GM23338 (cell line): ENCODE data around the gene IQCC. TPM values are rescaled to one million over a fixed set of nuclear protein-coding genes. Genes with fewer than 3 reads are reported as not detected.

Source experiments
- ATAC-seq: fragments of 200-7000 bp; cut with Tn5 transposase; 3 replicates; pipeline ENCODE4 v1.9.1; 2020
- DNase-seq: peaks from one replicate; pipeline ENCODE4 v3.0.0-alpha.2; 2015; ENCODE audit warnings: low spot score
- H2AFZ ChIP-seq: fragments of 200-600 bp; sonication (generic); 2 replicates; pipeline ENCODE4 v1.8.0; 2016; ENCODE audit warnings: antibody characterized with exemption, mild to moderate bottlenecking, moderate library complexity
- H3F3A ChIP-seq: fragments of 200-600 bp; sonication (generic); replicated peaks from 2 replicates; pipeline ENCODE4 v1.8.0; 2017; ENCODE audit warnings: antibody characterized with exemption, mixed run types, low read depth
- H3K27ac ChIP-seq: fragments of 200-600 bp; sonication (generic); 2 replicates; pipeline ENCODE4 v1.6.1; 2016; ENCODE audit warnings: low read depth
- H3K27me3 ChIP-seq: fragments of 200-600 bp; sonication (generic); 2 replicates; pipeline ENCODE4 v1.8.0; 2016; ENCODE audit warnings: mild to moderate bottlenecking, mixed run types, moderate library complexity; ENCODE audit not compliant: insufficient read depth
- H3K36me3 ChIP-seq: fragments of 200-600 bp; sonication (generic); 2 replicates; pipeline ENCODE4 v1.8.0; 2016; ENCODE audit warnings: mild to moderate bottlenecking; ENCODE audit not compliant: insufficient read depth
- H3K4me1 ChIP-seq: fragments of 200-600 bp; sonication (generic); 2 replicates; pipeline ENCODE4 v1.8.0; 2016; ENCODE audit warnings: mild to moderate bottlenecking, moderate library complexity; ENCODE audit not compliant: insufficient read depth
- H3K4me2 ChIP-seq: fragments of 200-600 bp; sonication (generic); 2 replicates; pipeline ENCODE4 v1.7.1; 2017; ENCODE audit warnings: mixed run types
- H3K4me3 ChIP-seq: fragments of 200-600 bp; sonication (generic); 2 replicates; pipeline ENCODE4 v1.6.1; 2016; ENCODE audit warnings: mixed run types
- H3K79me2 ChIP-seq: fragments of 200-600 bp; sonication (generic); replicated peaks from 2 replicates; pipeline ENCODE4 v1.8.0; 2017; ENCODE audit warnings: mild to moderate bottlenecking; ENCODE audit not compliant: insufficient read depth
- H3K9me2 ChIP-seq: fragments of 200-600 bp; sonication (generic); 2 replicates; pipeline ENCODE4 v1.8.0; 2017; ENCODE audit not compliant: insufficient read depth
- H4K20me1 ChIP-seq: fragments of 200-600 bp; sonication (generic); replicated peaks from 2 replicates; pipeline ENCODE4 v1.8.0; 2017; ENCODE audit warnings: mild to moderate bottlenecking; ENCODE audit not compliant: insufficient read depth
- H3K27ac Mint-ChIP-seq: 2 replicates; pipeline ENCODE4 v1.8.0; 2020; ENCODE audit warnings: inconsistent platforms, mild to moderate bottlenecking, moderate library complexity, mixed read lengths
- H3K27me3 Mint-ChIP-seq: 3 replicates; pipeline ENCODE4 v1.8.0; 2022; ENCODE audit warnings: low read depth, mild to moderate bottlenecking, moderate library complexity, mixed read lengths, inconsistent platforms; ENCODE audit not compliant: insufficient read depth, poor library complexity
- H3K36me3 Mint-ChIP-seq: 3 replicates; pipeline ENCODE4 v1.8.0; 2021; ENCODE audit warnings: low read depth, mild to moderate bottlenecking, inconsistent platforms, moderate library complexity, mixed read lengths
- H3K4me1 Mint-ChIP-seq: 3 replicates; pipeline ENCODE4 v1.8.0; 2020; ENCODE audit warnings: mild to moderate bottlenecking, inconsistent platforms, mixed read lengths
- H3K4me3 Mint-ChIP-seq: 3 replicates; pipeline ENCODE4 v1.8.0; 2021; ENCODE audit warnings: moderate library complexity, mild to moderate bottlenecking, inconsistent platforms, mixed read lengths
- H3K9me3 Mint-ChIP-seq: 3 replicates; pipeline ENCODE4 v1.8.0; 2020; ENCODE audit warnings: moderate library complexity, mild to moderate bottlenecking, inconsistent platforms, mixed read lengths
- CREB1 ChIP-seq: fragments of 250-450 bp; sonication (Bioruptor Pico); IDR thresholded peaks from 2 replicates; pipeline ENCODE4 v1.5.0; 2020; ENCODE audit warnings: low read depth, mild to moderate bottlenecking, moderate library complexity
- EZH2 ChIP-seq: fragments of 200-600 bp; sonication (generic); IDR thresholded peaks from one replicate; pipeline ENCODE4 v1.8.0; 2017; ENCODE audit warnings: antibody characterized with exemption, mild to moderate bottlenecking, low read depth; ENCODE audit not compliant: unreplicated experiment
- EZH2phosphoT487 ChIP-seq: fragments of 200-600 bp; sonication (generic); IDR thresholded peaks from one replicate; pipeline ENCODE4 v1.8.1; 2018; ENCODE audit warnings: antibody characterized with exemption; ENCODE audit not compliant: unreplicated experiment
- JUNB ChIP-seq: IDR thresholded peaks from one replicate; pipeline ENCODE4 v1.6.1; 2016; ENCODE audit warnings: antibody characterized with exemption; ENCODE audit not compliant: unreplicated experiment
- NANOG ChIP-seq: IDR thresholded peaks from 2 replicates; pipeline ENCODE4 v1.6.1; 2016; ENCODE audit warnings: antibody characterized with exemption, borderline replicate concordance
- POLR2AphosphoS5 ChIP-seq: IDR thresholded peaks from 2 replicates; pipeline ENCODE4 v1.6.1; 2016; ENCODE audit warnings: antibody characterized with exemption, low read depth
- STAT1 ChIP-seq: IDR thresholded peaks from one replicate; pipeline ENCODE4 v1.6.1; 2016; ENCODE audit warnings: antibody characterized with exemption; ENCODE audit not compliant: unreplicated experiment
- ZNF114 ChIP-seq: fragments of 250-450 bp; sonication (Bioruptor Pico); IDR thresholded peaks from 2 replicates; pipeline ENCODE4 v1.5.0; 2020; ENCODE audit warnings: mild to moderate bottlenecking, moderate library complexity
- ZNF331 ChIP-seq: fragments of 250-450 bp; sonication (Bioruptor Pico); IDR thresholded peaks from 2 replicates; pipeline ENCODE4 v1.5.0; 2020; ENCODE audit warnings: low read depth, mild to moderate bottlenecking, moderate library complexity
- polyA plus RNA-seq: library from polyadenylated mRNA; unstranded; fragments of >200 nt; fragmentation: Nextera tagmentation; extraction: Ambion mirVana; gene quantifications from 2 replicates; pipeline ENCODE4 v1.2.1, GENCODE V29; 2016
- total RNA-seq: library from RNA; depleted of rRNA; stranded (reverse); fragments of >200 nt; shearing (Covaris generic); gene quantifications from 2 replicates; pipeline ENCODE4 v1.2.3, GENCODE V29; 2014
- TF ChIP-seq, protein P1 (sequence below), 2 experiments: fragments of 200-600 bp in 1 of 2; sonication (generic) in 1 of 2; conservative IDR thresholded peaks; 2 replicates each; pipeline versions ENCODE4 v1.5.1 to v1.6.1; 2016 to 2017; ENCODE audit warnings: antibody characterized with exemption in 2 of 2, low read depth in 2 of 2, mild to moderate bottlenecking in 2 of 2, moderate library complexity in 1 of 2
- TF ChIP-seq, protein P2 (sequence below): IDR thresholded peaks from one replicate; pipeline ENCODE4 v1.6.1; 2018; ENCODE audit warnings: antibody characterized with exemption; ENCODE audit not compliant: unreplicated experiment
- TF ChIP-seq, protein P3 (sequence below): IDR thresholded peaks from 2 replicates; pipeline ENCODE4 v1.6.1; 2016; ENCODE audit warnings: antibody characterized with exemption
- TF ChIP-seq, protein P4 (sequence below): fragments of 250-450 bp; sonication (Bioruptor Pico); IDR thresholded peaks from 2 replicates; pipeline ENCODE4 v1.5.0; 2020; ENCODE audit warnings: mild to moderate bottlenecking, moderate library complexity

The IQCC gene
- total and polyA plus RNA-seq, 2 experiments from 2014 or later = 1.7 to 3.5 TPM

DNA sequence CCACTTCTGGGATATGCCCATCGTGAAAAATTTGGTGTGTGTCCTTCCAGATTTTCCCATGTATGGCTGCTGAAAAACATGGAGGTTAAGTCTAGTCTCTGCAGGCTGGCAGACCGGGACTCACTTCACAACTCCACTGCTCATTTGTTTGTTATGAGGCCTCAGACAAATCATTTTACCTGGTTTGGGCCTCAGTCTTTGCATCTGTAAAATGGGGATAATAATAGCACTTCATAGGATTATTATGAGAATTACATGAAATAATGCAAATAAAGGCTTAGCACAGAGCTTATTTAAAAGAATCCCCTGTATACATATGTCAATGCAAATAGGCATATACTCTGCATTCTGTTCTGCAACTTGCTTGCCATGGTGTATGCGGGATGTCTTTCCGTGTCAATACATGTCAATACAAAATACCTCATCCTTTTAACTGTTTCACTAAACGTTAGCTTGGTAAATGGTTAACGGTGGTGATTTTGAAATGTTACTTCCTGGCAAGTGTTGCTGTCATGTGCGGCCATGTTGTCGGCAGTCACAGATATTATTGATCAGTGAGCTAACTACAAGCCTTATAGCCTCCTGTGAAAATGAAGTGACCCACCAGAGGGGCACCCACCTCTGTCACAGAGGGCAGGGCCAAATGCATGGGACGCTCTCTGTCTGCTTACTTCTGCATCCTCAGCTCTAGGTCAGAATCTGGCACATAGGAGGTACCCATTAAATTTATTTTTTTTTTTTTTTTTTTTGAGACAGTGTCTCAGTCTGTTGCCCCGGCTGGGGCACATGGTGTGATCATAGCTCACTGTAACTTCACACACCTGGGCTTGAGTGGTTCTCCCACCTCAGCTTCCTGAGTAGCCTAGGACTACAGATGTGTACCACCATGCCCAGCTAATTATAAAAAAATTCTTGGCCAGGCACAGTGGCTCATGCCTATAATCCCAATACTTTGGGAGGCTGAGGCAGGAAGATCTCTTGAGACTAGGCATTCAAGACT lies 49.9 kb downstream of the IQCC start:
- TF ChIP-seq JUNB (no peak), EZH2 (no peak), STAT1 (no peak), EZH2phosphoT487 (no peak), CREB1 (no peak), ZNF114 (CRISPR knock-in tag) (no peak), ZNF331 (CRISPR knock-in tag) (no peak), POLR2AphosphoS5 (no peak), NANOG (no peak)
- TF ChIP-seq, protein P1, sequence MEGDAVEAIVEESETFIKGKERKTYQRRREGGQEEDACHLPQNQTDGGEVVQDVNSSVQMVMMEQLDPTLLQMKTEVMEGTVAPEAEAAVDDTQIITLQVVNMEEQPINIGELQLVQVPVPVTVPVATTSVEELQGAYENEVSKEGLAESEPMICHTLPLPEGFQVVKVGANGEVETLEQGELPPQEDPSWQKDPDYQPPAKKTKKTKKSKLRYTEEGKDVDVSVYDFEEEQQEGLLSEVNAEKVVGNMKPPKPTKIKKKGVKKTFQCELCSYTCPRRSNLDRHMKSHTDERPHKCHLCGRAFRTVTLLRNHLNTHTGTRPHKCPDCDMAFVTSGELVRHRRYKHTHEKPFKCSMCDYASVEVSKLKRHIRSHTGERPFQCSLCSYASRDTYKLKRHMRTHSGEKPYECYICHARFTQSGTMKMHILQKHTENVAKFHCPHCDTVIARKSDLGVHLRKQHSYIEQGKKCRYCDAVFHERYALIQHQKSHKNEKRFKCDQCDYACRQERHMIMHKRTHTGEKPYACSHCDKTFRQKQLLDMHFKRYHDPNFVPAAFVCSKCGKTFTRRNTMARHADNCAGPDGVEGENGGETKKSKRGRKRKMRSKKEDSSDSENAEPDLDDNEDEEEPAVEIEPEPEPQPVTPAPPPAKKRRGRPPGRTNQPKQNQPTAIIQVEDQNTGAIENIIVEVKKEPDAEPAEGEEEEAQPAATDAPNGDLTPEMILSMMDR (conservative IDR thresholded peaks at IDR 0.05; ENCODE audit: low read depth in 2 of 2) = no peak
- TF ChIP-seq, protein P2, sequence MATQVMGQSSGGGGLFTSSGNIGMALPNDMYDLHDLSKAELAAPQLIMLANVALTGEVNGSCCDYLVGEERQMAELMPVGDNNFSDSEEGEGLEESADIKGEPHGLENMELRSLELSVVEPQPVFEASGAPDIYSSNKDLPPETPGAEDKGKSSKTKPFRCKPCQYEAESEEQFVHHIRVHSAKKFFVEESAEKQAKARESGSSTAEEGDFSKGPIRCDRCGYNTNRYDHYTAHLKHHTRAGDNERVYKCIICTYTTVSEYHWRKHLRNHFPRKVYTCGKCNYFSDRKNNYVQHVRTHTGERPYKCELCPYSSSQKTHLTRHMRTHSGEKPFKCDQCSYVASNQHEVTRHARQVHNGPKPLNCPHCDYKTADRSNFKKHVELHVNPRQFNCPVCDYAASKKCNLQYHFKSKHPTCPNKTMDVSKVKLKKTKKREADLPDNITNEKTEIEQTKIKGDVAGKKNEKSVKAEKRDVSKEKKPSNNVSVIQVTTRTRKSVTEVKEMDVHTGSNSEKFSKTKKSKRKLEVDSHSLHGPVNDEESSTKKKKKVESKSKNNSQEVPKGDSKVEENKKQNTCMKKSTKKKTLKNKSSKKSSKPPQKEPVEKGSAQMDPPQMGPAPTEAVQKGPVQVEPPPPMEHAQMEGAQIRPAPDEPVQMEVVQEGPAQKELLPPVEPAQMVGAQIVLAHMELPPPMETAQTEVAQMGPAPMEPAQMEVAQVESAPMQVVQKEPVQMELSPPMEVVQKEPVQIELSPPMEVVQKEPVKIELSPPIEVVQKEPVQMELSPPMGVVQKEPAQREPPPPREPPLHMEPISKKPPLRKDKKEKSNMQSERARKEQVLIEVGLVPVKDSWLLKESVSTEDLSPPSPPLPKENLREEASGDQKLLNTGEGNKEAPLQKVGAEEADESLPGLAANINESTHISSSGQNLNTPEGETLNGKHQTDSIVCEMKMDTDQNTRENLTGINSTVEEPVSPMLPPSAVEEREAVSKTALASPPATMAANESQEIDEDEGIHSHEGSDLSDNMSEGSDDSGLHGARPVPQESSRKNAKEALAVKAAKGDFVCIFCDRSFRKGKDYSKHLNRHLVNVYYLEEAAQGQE = no peak
- TF ChIP-seq, protein P3, sequence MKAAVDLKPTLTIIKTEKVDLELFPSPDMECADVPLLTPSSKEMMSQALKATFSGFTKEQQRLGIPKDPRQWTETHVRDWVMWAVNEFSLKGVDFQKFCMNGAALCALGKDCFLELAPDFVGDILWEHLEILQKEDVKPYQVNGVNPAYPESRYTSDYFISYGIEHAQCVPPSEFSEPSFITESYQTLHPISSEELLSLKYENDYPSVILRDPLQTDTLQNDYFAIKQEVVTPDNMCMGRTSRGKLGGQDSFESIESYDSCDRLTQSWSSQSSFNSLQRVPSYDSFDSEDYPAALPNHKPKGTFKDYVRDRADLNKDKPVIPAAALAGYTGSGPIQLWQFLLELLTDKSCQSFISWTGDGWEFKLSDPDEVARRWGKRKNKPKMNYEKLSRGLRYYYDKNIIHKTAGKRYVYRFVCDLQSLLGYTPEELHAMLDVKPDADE = no peak
- TF ChIP-seq, protein P4, sequence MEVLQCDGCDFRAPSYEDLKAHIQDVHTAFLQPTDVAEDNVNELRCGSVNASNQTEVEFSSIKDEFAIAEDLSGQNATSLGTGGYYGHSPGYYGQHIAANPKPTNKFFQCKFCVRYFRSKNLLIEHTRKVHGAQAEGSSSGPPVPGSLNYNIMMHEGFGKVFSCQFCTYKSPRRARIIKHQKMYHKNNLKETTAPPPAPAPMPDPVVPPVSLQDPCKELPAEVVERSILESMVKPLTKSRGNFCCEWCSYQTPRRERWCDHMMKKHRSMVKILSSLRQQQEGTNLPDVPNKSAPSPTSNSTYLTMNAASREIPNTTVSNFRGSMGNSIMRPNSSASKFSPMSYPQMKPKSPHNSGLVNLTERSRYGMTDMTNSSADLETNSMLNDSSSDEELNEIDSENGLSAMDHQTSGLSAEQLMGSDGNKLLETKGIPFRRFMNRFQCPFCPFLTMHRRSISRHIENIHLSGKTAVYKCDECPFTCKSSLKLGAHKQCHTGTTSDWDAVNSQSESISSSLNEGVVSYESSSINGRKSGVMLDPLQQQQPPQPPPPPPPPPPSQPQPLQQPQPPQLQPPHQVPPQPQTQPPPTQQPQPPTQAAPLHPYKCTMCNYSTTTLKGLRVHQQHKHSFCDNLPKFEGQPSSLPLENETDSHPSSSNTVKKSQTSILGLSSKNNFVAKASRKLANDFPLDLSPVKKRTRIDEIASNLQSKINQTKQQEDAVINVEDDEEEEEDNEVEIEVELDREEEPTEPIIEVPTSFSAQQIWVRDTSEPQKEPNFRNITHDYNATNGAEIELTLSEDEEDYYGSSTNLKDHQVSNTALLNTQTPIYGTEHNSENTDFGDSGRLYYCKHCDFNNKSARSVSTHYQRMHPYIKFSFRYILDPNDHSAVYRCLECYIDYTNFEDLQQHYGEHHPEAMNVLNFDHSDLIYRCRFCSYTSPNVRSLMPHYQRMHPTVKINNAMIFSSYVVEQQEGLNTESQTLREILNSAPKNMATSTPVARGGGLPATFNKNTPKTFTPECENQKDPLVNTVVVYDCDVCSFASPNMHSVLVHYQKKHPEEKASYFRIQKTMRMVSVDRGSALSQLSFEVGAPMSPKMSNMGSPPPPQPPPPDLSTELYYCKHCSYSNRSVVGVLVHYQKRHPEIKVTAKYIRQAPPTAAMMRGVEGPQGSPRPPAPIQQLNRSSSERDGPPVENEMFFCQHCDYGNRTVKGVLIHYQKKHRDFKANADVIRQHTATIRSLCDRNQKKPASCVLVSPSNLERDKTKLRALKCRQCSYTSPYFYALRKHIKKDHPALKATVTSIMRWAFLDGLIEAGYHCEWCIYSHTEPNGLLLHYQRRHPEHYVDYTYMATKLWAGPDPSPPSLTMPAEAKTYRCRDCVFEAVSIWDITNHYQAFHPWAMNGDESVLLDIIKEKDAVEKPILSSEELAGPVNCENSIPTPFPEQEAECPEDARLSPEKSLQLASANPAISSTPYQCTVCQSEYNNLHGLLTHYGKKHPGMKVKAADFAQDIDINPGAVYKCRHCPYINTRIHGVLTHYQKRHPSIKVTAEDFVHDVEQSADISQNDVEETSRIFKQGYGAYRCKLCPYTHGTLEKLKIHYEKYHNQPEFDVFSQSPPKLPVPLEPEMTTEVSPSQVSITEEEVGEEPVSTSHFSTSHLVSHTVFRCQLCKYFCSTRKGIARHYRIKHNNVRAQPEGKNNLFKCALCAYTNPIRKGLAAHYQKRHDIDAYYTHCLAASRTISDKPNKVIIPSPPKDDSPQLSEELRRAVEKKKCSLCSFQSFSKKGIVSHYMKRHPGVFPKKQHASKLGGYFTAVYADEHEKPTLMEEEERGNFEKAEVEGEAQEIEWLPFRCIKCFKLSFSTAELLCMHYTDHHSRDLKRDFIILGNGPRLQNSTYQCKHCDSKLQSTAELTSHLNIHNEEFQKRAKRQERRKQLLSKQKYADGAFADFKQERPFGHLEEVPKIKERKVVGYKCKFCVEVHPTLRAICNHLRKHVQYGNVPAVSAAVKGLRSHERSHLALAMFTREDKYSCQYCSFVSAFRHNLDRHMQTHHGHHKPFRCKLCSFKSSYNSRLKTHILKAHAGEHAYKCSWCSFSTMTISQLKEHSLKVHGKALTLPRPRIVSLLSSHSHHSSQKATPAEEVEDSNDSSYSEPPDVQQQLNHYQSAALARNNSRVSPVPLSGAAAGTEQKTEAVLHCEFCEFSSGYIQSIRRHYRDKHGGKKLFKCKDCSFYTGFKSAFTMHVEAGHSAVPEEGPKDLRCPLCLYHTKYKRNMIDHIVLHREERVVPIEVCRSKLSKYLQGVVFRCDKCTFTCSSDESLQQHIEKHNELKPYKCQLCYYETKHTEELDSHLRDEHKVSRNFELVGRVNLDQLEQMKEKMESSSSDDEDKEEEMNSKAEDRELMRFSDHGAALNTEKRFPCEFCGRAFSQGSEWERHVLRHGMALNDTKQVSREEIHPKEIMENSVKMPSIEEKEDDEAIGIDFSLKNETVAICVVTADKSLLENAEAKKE (CRISPR knock-in tag) = no peak
- H3K4me3 Mint-ChIP-seq = no peak overlapping the region

More for the DNA sequence above, 49.9 kb downstream of the IQCC start:
- Histone ChIP-seq H3F3A (0 out of 2 replicates have a peak, but pooled peaks cover 5% of the 10 kb centered on the region), H3K4me2 (no peak overlapping the region), H3K36me3 (no peaks in the 10 kb centered on the region), H3K4me1 (peaks cover 9% of the 10 kb centered on the region; the same call in 1 of the 2 replicates), H3K4me3 (no peak overlapping the region), H4K20me1 (0 out of 2 replicates have a peak, but pooled peaks cover 3% of the 10 kb centered on the region), H3K27ac (no peak overlapping the region), H2AFZ (no peak overlapping the region), H3K27me3 (no peaks in the 10 kb centered on the region), H3K9me2 (no peaks in the 10 kb centered on the region), H3K79me2 (no peaks in the 10 kb centered on the region)
- DNase-seq = no peak
- no peak for ATAC-seq
- H3K4me1 Mint-ChIP-seq = peaks cover 17% of the 10 kb centered on the region
- peaks cover 4% of the 10 kb centered on the region for H3K27me3 Mint-ChIP-seq
- no peaks in the 10 kb centered on the region for H3K9me3 Mint-ChIP-seq
- no peak overlapping the region for H3K27ac Mint-ChIP-seq
- H3K36me3 Mint-ChIP-seq = no peaks in the 10 kb centered on the region
